Psoas muscle (tissue), 8 donors: Measurements from ENCODE around the gene DYNC1I1. TPM values are rescaled to one million over a fixed set of nuclear protein-coding genes. Genes with fewer than 3 reads are reported as not detected.

Source experiments
- ATAC-seq, 4 donors: fragments of 200-7000 bp; cut with Tn5 transposase; one replicate each; pipeline ENCODE4 v1.9.1; 2020; ENCODE audit warnings: moderate library complexity in 3 of 4, mild to moderate bottlenecking in 2 of 4
- DNase-seq, 2 donors: peaks; one replicate each; pipeline ENCODE4 v3.0.0-alpha.2; 2020
- H3K27ac ChIP-seq: fragments of 200-600 bp; one replicate; pipeline ENCODE4 v1.8.0; 2022
- H3K27me3 ChIP-seq, 3 donors: fragments of 200-600 bp in 1 of 3; one replicate each; pipeline versions ENCODE4 v1.6.1 to v1.8.0; 2013 to 2022; ENCODE audit warnings: low read length in 2 of 3, mild to moderate bottlenecking in 2 of 3, moderate library complexity in 1 of 3; ENCODE audit not compliant: insufficient read depth in 3 of 3
- H3K36me3 ChIP-seq, 2 donors: fragments of 200-600 bp in 1 of 2; one replicate each; pipeline versions ENCODE4 v1.6.1 to v1.8.0; 2013 to 2022; ENCODE audit warnings: low read depth in 1 of 2, mild to moderate bottlenecking in 1 of 2, moderate library complexity in 1 of 2; ENCODE audit not compliant: insufficient read depth in 1 of 2
- H3K4me1 ChIP-seq: fragments of 200-600 bp; one replicate; pipeline ENCODE4 v1.8.0; 2022
- H3K4me3 ChIP-seq: fragments of 200-600 bp; one replicate; pipeline ENCODE4 v1.8.0; 2022; ENCODE audit warnings: mild to moderate bottlenecking
- H3K9me3 ChIP-seq: fragments of 200-600 bp; one replicate; pipeline ENCODE4 v1.8.0; 2022
- CTCF ChIP-seq: fragments of 200-600 bp; IDR thresholded peaks from one replicate; pipeline ENCODE4 v1.8.0; 2022; ENCODE audit warnings: antibody characterized with exemption
- WGBS, 3 donors: extraction: QIAGEN DNeasy Blood & Tissue Kit; methylation state at CpG; one replicate each; pipeline versions ENCODE4 v1.1.6 to v1.1.7; 2013; 5-methylcytosine and 5-hydroxymethylcytosine counted together
- intact Hi-C, 2 donors: fragments of 100-400 bp; cut with DNase I; formaldehyde crosslinking; loops; one replicate each; pipeline versions ENCODE4 v1.11.0 to v1.14.2; 2022
- polyA plus RNA-seq, 3 donors: library from polyadenylated mRNA; stranded (reverse); fragments of 200-250 nt; gene quantifications; one replicate each; pipeline ENCODE4 v1.2.3, GENCODE V29; 2013
- total RNA-seq, 4 donors: library from RNA; stranded (reverse); fragmentation: NEBNext Ultra II Directional in 2 of 4; extraction: Animal tissue kit (Norgen Biotek cat#: 25700) in 2 of 4; gene quantifications; one replicate each; pipeline versions ENCODE4 v1.2.1 to v1.2.4, GENCODE V29; 2021 to 2023
- donor health status: healthy with polysubstance abuse.
- donor health status: DM: no; HTN: no; CAD: no; lungs with moderate emphysema.
- donor health status: Bipolar disorder and iron deficiency.
- donor health status: healthy.
- donor health status: DM: yes; HTN: yes; CAD: no.
- donor health status: DM: no; HTN: no; CAD: no.
- donor health status: DM: no; HTN: no; CAD: no.
- donor health status: DM: yes; HTN: yes; CAD: no.

Gene DYNC1I1
- total and polyA plus RNA-seq, 7 donors, result 3.0 to 28.8 (median 6.9) TPM

GRCh38 chr7:96076350-96076707 lies 304.0 kb downstream of the DYNC1I1 start:
- intact Hi-C loops, result loop anchor here in 1 of 2 donors (5.0 kb wide), 1 partner anchor 951 kb away; no protein-coding TSS in a partner anchor
- Histone ChIP-seq H3K4me1 (peaks cover 5% of the 10 kb centered on the region), H3K9me3 (no peaks in the 10 kb centered on the region), H3K36me3 (no peaks in the 10 kb centered on the region), H3K27ac (no peak overlapping the region), H3K27me3 (peaks cover 3 to 11% (median 3%) of the 10 kb centered on the region in 3 donors), H3K4me3 (peak overlapping the region; percentile 61)
- no peak for ATAC-seq
- DNase-seq, result no peak
- WGBS, 3 donors, result 21 to 28% (median 26%) methylated on average over 10 of the region's 10 CpGs
- TF ChIP-seq CTCF, result no peak

GRCh38 chr7:96080027-96080426 lies 307.7 kb downstream of the DYNC1I1 start:
- Histone ChIP-seq H3K36me3 (no peaks in the 10 kb centered on the region), H3K27me3 (peaks cover 0 to 11% (median 3%) of the 10 kb centered on the region in 3 donors), H3K4me3 (no peak overlapping the region), H3K27ac (no peak overlapping the region), H3K4me1 (peaks cover 5% of the 10 kb centered on the region), H3K9me3 (no peaks in the 10 kb centered on the region)
- WGBS, 3 donors, result 76 to 87% (median 79%) methylated on average over 6 of the region's 6 CpGs
- intact Hi-C loops, result no loop called here
- no peak for DNase-seq
- TF ChIP-seq CTCF, result no peak
- no peak for ATAC-seq

- no peak for TF ChIP-seq CTCF
Measured at GRCh38 chr7:96084881-96085553, 312.7 kb downstream of the DYNC1I1 start.

GRCh38 chr7:96085953-96086352 lies 313.6 kb downstream of the DYNC1I1 start:
- no peaks in the 10 kb centered on the region for H3K27me3 ChIP-seq
- intact Hi-C loops, result no loop called here
- ATAC-seq, result no peak
- TF ChIP-seq CTCF, result no peak
- no peaks in the 10 kb centered on the region for H3K9me3 ChIP-seq
- no peaks in the 10 kb centered on the region for H3K4me1 ChIP-seq
- H3K4me3 ChIP-seq, result no peak overlapping the region
- no peak for DNase-seq
- no peak overlapping the region for H3K27ac ChIP-seq
- WGBS, 3 donors, result 54 to 73% (median 61%) methylated on average over 3 of the region's 3 CpGs
- H3K36me3 ChIP-seq, result no peaks in the 10 kb centered on the region

More at GRCh38 chr7:96084881-96085553, 312.7 kb downstream of the DYNC1I1 start:
- no peaks in the 10 kb centered on the region for H3K36me3 ChIP-seq
- no peak overlapping the region for H3K4me3 ChIP-seq
- DNase-seq (no peak), ATAC-seq (no peak)
- H3K27me3 ChIP-seq, result no peaks in the 10 kb centered on the region
- H3K27ac ChIP-seq, result no peak overlapping the region
- H3K4me1 ChIP-seq, result no peaks in the 10 kb centered on the region
- H3K9me3 ChIP-seq, result no peaks in the 10 kb centered on the region
- intact Hi-C loops, result no loop called here
- 92 to 95% (median 95%) methylated on average over 1 of the region's 1 CpG for WGBS, 3 donors

GRCh38 chr7:96088579-96088978 lies 316.2 kb downstream of the DYNC1I1 start:
- Histone ChIP-seq H3K9me3 (no peaks in the 10 kb centered on the region), H3K36me3 (no peaks in the 10 kb centered on the region), H3K27ac (no peak overlapping the region), H3K4me3 (no peak overlapping the region), H3K4me1 (no peaks in the 10 kb centered on the region), H3K27me3 (no peaks in the 10 kb centered on the region)
- DNase-seq (no peak), ATAC-seq (no peak)
- TF ChIP-seq CTCF, result no peak
- WGBS, 3 donors, result 84 to 88% (median 86%) methylated on average over 5 of the region's 5 CpGs
- intact Hi-C loops, result no loop called here
